Regular cardiac myocyte (primary cell): ENCODE measurements around the gene DDX43. TPM values are rescaled to one million over a fixed set of nuclear protein-coding genes. Genes with fewer than 3 reads are reported as not detected.

Source experiments
- total RNA-seq: library from RNA; depleted of rRNA; stranded (reverse); fragments of >200 nt; gene quantifications from 2 replicates; pipeline ENCODE4 v1.2.3, GENCODE V29; 2014

DDX43 gene
- 0.56 and 1.2 TPM in 2 replicates for total RNA-seq

DNA sequence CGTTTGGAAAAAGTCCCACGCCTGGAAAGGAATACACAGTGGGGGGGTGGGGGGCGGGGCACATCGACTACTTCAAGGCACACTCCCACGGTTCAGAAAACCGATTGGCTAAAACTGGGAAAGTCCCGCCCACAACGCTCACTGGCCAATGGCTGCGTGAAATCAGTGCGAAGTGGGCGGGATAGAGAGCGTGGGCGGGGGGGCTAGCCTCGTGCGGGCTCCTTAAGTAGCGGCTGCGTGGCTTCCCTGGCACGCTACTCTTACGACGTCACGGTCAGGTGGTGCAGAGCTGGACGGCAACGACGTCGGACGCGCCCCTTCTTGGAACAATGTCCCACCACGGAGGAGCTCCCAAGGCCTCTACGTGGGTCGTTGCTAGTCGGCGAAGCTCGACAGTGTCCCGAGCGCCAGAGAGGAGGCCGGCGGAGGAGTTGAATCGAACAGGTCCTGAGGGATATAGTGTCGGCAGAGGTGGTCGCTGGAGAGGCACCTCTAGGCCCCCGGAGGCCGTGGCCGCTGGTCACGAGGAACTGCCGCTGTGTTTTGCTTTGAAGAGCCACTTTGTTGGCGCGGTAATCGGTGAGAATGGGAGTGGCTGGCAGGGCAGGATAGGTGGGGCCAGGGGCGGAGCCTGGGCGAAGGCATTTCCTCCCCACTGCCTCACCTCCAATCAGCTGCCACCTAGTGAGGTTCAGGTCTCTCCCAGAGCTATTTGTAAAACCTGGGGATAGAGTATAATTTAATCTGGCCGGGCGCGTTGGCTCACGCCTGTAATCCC lies at the start of gene DDX43:
TSS of gene DDX43 (plus strand) at position 252 of the 778 bp plus-strand sequence. CDS start at position 330, 78 bp downstream.

GRCh38 chr6:73353636-73354593 lies 40.7 kb upstream of the DDX43 start, which contains the start of gene DPPA5:
Gene DPPA5 (minus strand): TSS chr6:73354276. CDS start chr6:73354225, 51 bp downstream.

GRCh38 chr6:73362358-73362757 lies 32.3 kb upstream of the DDX43 start, which contains the start of gene KHDC3L:
Gene KHDC3L (plus strand): TSS chr6:73362658. CDS start chr6:73362730, 72 bp downstream.

DNA sequence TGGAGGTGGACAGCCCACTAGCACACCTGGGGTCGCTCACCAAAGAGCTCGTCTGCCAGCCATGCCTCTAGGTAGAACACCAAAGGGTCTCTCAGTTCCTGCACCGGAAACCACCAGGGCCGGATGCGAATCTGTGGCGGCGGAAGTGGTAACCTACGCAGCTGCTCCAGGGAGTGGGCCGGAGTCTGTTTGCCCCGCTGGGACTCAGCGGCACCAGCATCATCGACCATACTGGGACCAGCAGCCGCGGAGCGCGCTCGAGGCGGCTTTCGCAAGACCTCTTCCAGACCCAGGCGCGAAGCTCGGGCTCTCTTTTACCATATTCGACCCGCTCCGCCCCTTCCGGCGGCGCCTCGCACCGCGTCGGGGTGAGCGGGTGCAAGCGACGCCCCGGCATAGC lies 25.1 kb upstream of the DDX43 start, which contains the start of gene OOEP:
TSS of gene OOEP (minus strand) at position 335 of the 400 bp plus-strand sequence. CDS start at position 230, 105 bp downstream.

GRCh38 chr6:73452107-73452461 lies 57.5 kb downstream of the DDX43 start, which contains the start of gene CGAS:
Gene CGAS (minus strand): TSS chr6:73452297. CDS start chr6:73452181, 116 bp downstream.

DNA sequence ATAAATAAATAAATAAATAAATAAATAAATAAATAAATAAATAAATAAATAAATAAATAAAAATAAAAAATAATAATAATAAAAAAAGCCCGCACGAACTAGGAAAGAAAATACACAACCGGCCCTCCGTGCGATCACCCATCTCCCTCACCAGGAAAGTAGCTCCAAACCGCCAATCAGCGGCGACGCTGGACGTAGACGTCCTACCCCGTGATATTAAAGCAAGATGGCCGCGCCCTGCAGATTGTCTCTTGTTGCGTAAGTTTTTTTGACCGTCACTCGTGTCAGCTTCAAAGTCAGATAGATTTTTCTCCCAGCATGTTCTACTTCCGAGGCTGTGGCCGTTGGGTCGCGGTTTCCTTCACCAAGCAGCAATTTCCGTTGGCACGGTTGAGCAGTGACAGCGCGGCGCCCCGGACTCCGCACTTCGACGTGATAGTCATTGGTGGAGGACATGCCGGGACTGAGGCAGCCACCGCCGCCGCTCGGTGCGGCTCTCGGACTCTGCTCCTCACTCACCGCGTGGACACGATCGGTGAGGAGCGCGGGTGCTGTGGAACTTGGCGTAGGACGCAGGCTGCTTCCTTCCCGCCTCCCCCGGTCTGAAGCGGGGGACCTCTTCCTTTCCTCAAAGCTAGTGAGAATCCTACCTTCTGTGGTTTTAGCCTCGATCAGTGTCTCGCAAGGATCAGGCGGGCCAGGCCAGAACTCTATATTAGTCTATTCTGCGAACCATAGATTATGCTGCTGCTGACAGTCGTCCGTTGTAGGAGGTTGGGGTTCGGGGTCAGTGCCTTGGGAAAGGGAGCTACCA lies 67.1 kb downstream of the DDX43 start, which contains the start of gene MTO1:
TSS of gene MTO1 (plus strand) at position 201 of the 814 bp plus-strand sequence. CDS start at position 319, 118 bp downstream.

Other genes with a start within 250 kb of the DDX43 start
- gene KHDC1L, start 169.3 kb upstream of the DDX43 start, total RNA-seq = not detected in 2 replicates
- gene KHDC1, start 131.6 kb upstream of the DDX43 start, total RNA-seq = 2.3 and 5.6 TPM in 2 replicates
- not detected in 2 replicates for gene DPPA5, start 40.6 kb upstream of the DDX43 start, total RNA-seq
- gene KHDC3L, start 32.2 kb upstream of the DDX43 start, total RNA-seq = not detected in 2 replicates
- not detected in 2 replicates for gene OOEP, start 24.9 kb upstream of the DDX43 start, total RNA-seq
- gene CGAS, start 57.5 kb downstream of the DDX43 start, total RNA-seq = 7.6 and 10.2 TPM in 2 replicates
- gene MTO1, start 66.9 kb downstream of the DDX43 start, total RNA-seq = 24.8 and 34.7 TPM in 2 replicates
- 20,609 and 36,365 TPM in 2 replicates for gene EEF1A1, start 126.2 kb downstream of the DDX43 start, total RNA-seq